HUDEP-2 (cell line): Measurements from ENCODE around the gene LHFPL4.
"Not testable (repeated sequence)": the region's sequence is repeated elsewhere in the genome, so short reads cannot be mapped to it uniquely, and the experiment has no call there.

Experiments
- DNase-seq, 76 experiments: peaks; one replicate each; lab custom pipeline; 2025; ENCODE audit not compliant: unreplicated experiment in 76 of 76; lab: John Stamatoyannopoulos, UW

LHFPL4 gene

GRCh38 chr3:9553021-9553947, at the start of gene LHFPL4:
TSS of gene LHFPL4 (minus strand) at chr3:9553822. CDS start at chr3:9552679, 1,143 bp downstream.
- DNase-seq: no peak

- no peak for DNase-seq
These were observed 49.0 kb upstream of the LHFPL4 start for GRCh38 chr3:9602620-9603019.

- DNase-seq: not testable (repeated sequence)
These were observed 47.5 kb upstream of the LHFPL4 start for GRCh38 chr3:9601006-9601581.

GRCh38 chr3:9600597-9600996, 47.0 kb upstream of the LHFPL4 start:
- peak in 15 of 76 experiments; percentile 2 to 50 (median 11) for DNase-seq

- no peak for DNase-seq
These were observed 45.3 kb upstream of the LHFPL4 start for GRCh38 chr3:9598783-9599387.

GRCh38 chr3:9595877-9596276, 42.3 kb upstream of the LHFPL4 start:
- DNase-seq: no peak

- DNase-seq: not testable (repeated sequence)
These were observed 38.2 kb upstream of the LHFPL4 start for GRCh38 chr3:9591781-9592180.

GRCh38 chr3:9590282-9590791, 36.7 kb upstream of the LHFPL4 start:
- peak in 3 of 76 experiments; percentile 4 to 23 (median 12) for DNase-seq

GRCh38 chr3:9583792-9584191, 30.2 kb upstream of the LHFPL4 start:
- DNase-seq: no peak

GRCh38 chr3:9583371-9583770, 29.7 kb upstream of the LHFPL4 start:
- no peak for DNase-seq

- DNase-seq: no peak
These were observed 28.7 kb upstream of the LHFPL4 start for GRCh38 chr3:9582332-9582731.

- DNase-seq: no peak
These were observed 28.1 kb upstream of the LHFPL4 start for GRCh38 chr3:9581742-9582141.

- no peak for DNase-seq
These were observed 15.4 kb upstream of the LHFPL4 start for GRCh38 chr3:9569054-9569453.

- DNase-seq: no peak
These were observed 11.7 kb upstream of the LHFPL4 start for GRCh38 chr3:9565316-9565715.

GRCh38 chr3:9563851-9564250, 10.2 kb upstream of the LHFPL4 start:
- no peak for DNase-seq

GRCh38 chr3:9560056-9560455, 6.4 kb upstream of the LHFPL4 start:
- DNase-seq: not testable (repeated sequence)

- DNase-seq: no peak
These were observed 409 bp upstream of the LHFPL4 start for GRCh38 chr3:9553948-9554513.

GRCh38 chr3:9552252-9552999, 1.2 kb downstream of the LHFPL4 start:
- peak in 49 of 76 experiments; percentile 0 to 58 (median 18) for DNase-seq

- no peak for DNase-seq
These were observed 2.6 kb downstream of the LHFPL4 start for GRCh38 chr3:9550999-9551398.

- no peak for DNase-seq
These were observed 4.0 kb downstream of the LHFPL4 start for GRCh38 chr3:9549600-9549999.
